ENCODE measurements around the gene ITPK1.

DNA sequence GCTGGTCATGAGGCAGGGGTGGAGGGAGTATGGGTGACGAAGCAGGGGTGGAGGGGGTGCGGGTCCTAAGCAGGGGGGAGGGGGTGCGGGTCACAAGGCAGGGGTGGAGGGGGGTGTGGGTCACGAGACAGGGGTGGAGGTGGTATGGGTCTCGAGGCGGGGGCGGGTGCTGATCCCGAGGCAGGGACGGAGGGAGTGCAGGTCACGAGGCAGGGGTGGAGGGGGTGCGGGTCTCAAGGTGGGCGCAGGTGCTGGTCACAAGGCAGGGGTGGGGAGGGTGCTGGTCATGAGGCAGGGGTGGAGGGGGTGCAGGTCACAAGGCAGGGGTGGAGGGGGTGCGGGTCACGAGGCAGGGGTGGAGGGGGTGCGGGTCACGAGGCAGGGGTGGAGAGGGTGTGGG is 56.5 kb downstream of the ITPK1 start:
- TF ChIP-seq POLR2A (IDR thresholded peaks at IDR 0.05; ENCODE audit: low read depth) (no peak), POLR2AphosphoS5 (IDR thresholded peaks at IDR 0.05) (no peak)
- TF ChIP-seq, protein P1, sequence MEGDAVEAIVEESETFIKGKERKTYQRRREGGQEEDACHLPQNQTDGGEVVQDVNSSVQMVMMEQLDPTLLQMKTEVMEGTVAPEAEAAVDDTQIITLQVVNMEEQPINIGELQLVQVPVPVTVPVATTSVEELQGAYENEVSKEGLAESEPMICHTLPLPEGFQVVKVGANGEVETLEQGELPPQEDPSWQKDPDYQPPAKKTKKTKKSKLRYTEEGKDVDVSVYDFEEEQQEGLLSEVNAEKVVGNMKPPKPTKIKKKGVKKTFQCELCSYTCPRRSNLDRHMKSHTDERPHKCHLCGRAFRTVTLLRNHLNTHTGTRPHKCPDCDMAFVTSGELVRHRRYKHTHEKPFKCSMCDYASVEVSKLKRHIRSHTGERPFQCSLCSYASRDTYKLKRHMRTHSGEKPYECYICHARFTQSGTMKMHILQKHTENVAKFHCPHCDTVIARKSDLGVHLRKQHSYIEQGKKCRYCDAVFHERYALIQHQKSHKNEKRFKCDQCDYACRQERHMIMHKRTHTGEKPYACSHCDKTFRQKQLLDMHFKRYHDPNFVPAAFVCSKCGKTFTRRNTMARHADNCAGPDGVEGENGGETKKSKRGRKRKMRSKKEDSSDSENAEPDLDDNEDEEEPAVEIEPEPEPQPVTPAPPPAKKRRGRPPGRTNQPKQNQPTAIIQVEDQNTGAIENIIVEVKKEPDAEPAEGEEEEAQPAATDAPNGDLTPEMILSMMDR (IDR thresholded peaks at IDR 0.05) = no peak

All from esophagus muscularis mucosa (tissue), 3 donors.